GM23338 (cell line): ENCODE measurements around the gene NCDN. TPM values are rescaled to one million over a fixed set of nuclear protein-coding genes. Genes with fewer than 3 reads are reported as not detected.
A peak's percentile ranks its signal among the peaks of the same experiment; 100 is the strongest.

Source experiments
- ATAC-seq: fragments of 200-7000 bp; cut with Tn5 transposase; 3 replicates; pipeline ENCODE4 v1.9.1; 2020
- DNase-seq: peaks from one replicate; pipeline ENCODE4 v3.0.0-alpha.2; 2015; ENCODE audit warnings: low spot score
- H2AFZ ChIP-seq: fragments of 200-600 bp; sonication (generic); 2 replicates; pipeline ENCODE4 v1.8.0; 2016; ENCODE audit warnings: antibody characterized with exemption, mild to moderate bottlenecking, moderate library complexity
- H3F3A ChIP-seq: fragments of 200-600 bp; sonication (generic); replicated peaks from 2 replicates; pipeline ENCODE4 v1.8.0; 2017; ENCODE audit warnings: antibody characterized with exemption, mixed run types, low read depth
- H3K27ac ChIP-seq: fragments of 200-600 bp; sonication (generic); 2 replicates; pipeline ENCODE4 v1.6.1; 2016; ENCODE audit warnings: low read depth
- H3K27me3 ChIP-seq: fragments of 200-600 bp; sonication (generic); 2 replicates; pipeline ENCODE4 v1.8.0; 2016; ENCODE audit warnings: mild to moderate bottlenecking, mixed run types, moderate library complexity; ENCODE audit not compliant: insufficient read depth
- H3K36me3 ChIP-seq: fragments of 200-600 bp; sonication (generic); 2 replicates; pipeline ENCODE4 v1.8.0; 2016; ENCODE audit warnings: mild to moderate bottlenecking; ENCODE audit not compliant: insufficient read depth
- H3K4me1 ChIP-seq: fragments of 200-600 bp; sonication (generic); 2 replicates; pipeline ENCODE4 v1.8.0; 2016; ENCODE audit warnings: mild to moderate bottlenecking, moderate library complexity; ENCODE audit not compliant: insufficient read depth
- H3K4me2 ChIP-seq: fragments of 200-600 bp; sonication (generic); 2 replicates; pipeline ENCODE4 v1.7.1; 2017; ENCODE audit warnings: mixed run types
- H3K4me3 ChIP-seq: fragments of 200-600 bp; sonication (generic); 2 replicates; pipeline ENCODE4 v1.6.1; 2016; ENCODE audit warnings: mixed run types
- H3K79me2 ChIP-seq: fragments of 200-600 bp; sonication (generic); replicated peaks from 2 replicates; pipeline ENCODE4 v1.8.0; 2017; ENCODE audit warnings: mild to moderate bottlenecking; ENCODE audit not compliant: insufficient read depth
- H3K9me2 ChIP-seq: fragments of 200-600 bp; sonication (generic); 2 replicates; pipeline ENCODE4 v1.8.0; 2017; ENCODE audit not compliant: insufficient read depth
- H4K20me1 ChIP-seq: fragments of 200-600 bp; sonication (generic); replicated peaks from 2 replicates; pipeline ENCODE4 v1.8.0; 2017; ENCODE audit warnings: mild to moderate bottlenecking; ENCODE audit not compliant: insufficient read depth
- H3K27ac Mint-ChIP-seq: 2 replicates; pipeline ENCODE4 v1.8.0; 2020; ENCODE audit warnings: inconsistent platforms, mild to moderate bottlenecking, moderate library complexity, mixed read lengths
- H3K27me3 Mint-ChIP-seq: 3 replicates; pipeline ENCODE4 v1.8.0; 2022; ENCODE audit warnings: low read depth, mild to moderate bottlenecking, moderate library complexity, mixed read lengths, inconsistent platforms; ENCODE audit not compliant: insufficient read depth, poor library complexity
- H3K36me3 Mint-ChIP-seq: 3 replicates; pipeline ENCODE4 v1.8.0; 2021; ENCODE audit warnings: low read depth, mild to moderate bottlenecking, inconsistent platforms, moderate library complexity, mixed read lengths
- H3K4me1 Mint-ChIP-seq: 3 replicates; pipeline ENCODE4 v1.8.0; 2020; ENCODE audit warnings: mild to moderate bottlenecking, inconsistent platforms, mixed read lengths
- H3K4me3 Mint-ChIP-seq: 3 replicates; pipeline ENCODE4 v1.8.0; 2021; ENCODE audit warnings: moderate library complexity, mild to moderate bottlenecking, inconsistent platforms, mixed read lengths
- H3K9me3 Mint-ChIP-seq: 3 replicates; pipeline ENCODE4 v1.8.0; 2020; ENCODE audit warnings: moderate library complexity, mild to moderate bottlenecking, inconsistent platforms, mixed read lengths
- CREB1 ChIP-seq: fragments of 250-450 bp; sonication (Bioruptor Pico); IDR thresholded peaks from 2 replicates; pipeline ENCODE4 v1.5.0; 2020; ENCODE audit warnings: low read depth, mild to moderate bottlenecking, moderate library complexity
- EZH2 ChIP-seq: fragments of 200-600 bp; sonication (generic); IDR thresholded peaks from one replicate; pipeline ENCODE4 v1.8.0; 2017; ENCODE audit warnings: antibody characterized with exemption, mild to moderate bottlenecking, low read depth; ENCODE audit not compliant: unreplicated experiment
- EZH2phosphoT487 ChIP-seq: fragments of 200-600 bp; sonication (generic); IDR thresholded peaks from one replicate; pipeline ENCODE4 v1.8.1; 2018; ENCODE audit warnings: antibody characterized with exemption; ENCODE audit not compliant: unreplicated experiment
- JUNB ChIP-seq: IDR thresholded peaks from one replicate; pipeline ENCODE4 v1.6.1; 2016; ENCODE audit warnings: antibody characterized with exemption; ENCODE audit not compliant: unreplicated experiment
- NANOG ChIP-seq: IDR thresholded peaks from 2 replicates; pipeline ENCODE4 v1.6.1; 2016; ENCODE audit warnings: antibody characterized with exemption, borderline replicate concordance
- POLR2AphosphoS5 ChIP-seq: IDR thresholded peaks from 2 replicates; pipeline ENCODE4 v1.6.1; 2016; ENCODE audit warnings: antibody characterized with exemption, low read depth
- STAT1 ChIP-seq: IDR thresholded peaks from one replicate; pipeline ENCODE4 v1.6.1; 2016; ENCODE audit warnings: antibody characterized with exemption; ENCODE audit not compliant: unreplicated experiment
- ZNF114 ChIP-seq: fragments of 250-450 bp; sonication (Bioruptor Pico); IDR thresholded peaks from 2 replicates; pipeline ENCODE4 v1.5.0; 2020; ENCODE audit warnings: mild to moderate bottlenecking, moderate library complexity
- ZNF331 ChIP-seq: fragments of 250-450 bp; sonication (Bioruptor Pico); IDR thresholded peaks from 2 replicates; pipeline ENCODE4 v1.5.0; 2020; ENCODE audit warnings: low read depth, mild to moderate bottlenecking, moderate library complexity
- polyA plus RNA-seq: library from polyadenylated mRNA; unstranded; fragments of >200 nt; fragmentation: Nextera tagmentation; extraction: Ambion mirVana; gene quantifications from 2 replicates; pipeline ENCODE4 v1.2.1, GENCODE V29; 2016
- total RNA-seq: library from RNA; depleted of rRNA; stranded (reverse); fragments of >200 nt; shearing (Covaris generic); gene quantifications from 2 replicates; pipeline ENCODE4 v1.2.3, GENCODE V29; 2014
- TF ChIP-seq, protein P1 (sequence below): IDR thresholded peaks from 2 replicates; pipeline ENCODE4 v1.6.1; 2016; ENCODE audit warnings: antibody characterized with exemption
- TF ChIP-seq, protein P2 (sequence below): fragments of 250-450 bp; sonication (Bioruptor Pico); IDR thresholded peaks from 2 replicates; pipeline ENCODE4 v1.5.0; 2020; ENCODE audit warnings: mild to moderate bottlenecking, moderate library complexity
- TF ChIP-seq, protein P3 (sequence below): IDR thresholded peaks from one replicate; pipeline ENCODE4 v1.6.1; 2018; ENCODE audit warnings: antibody characterized with exemption; ENCODE audit not compliant: unreplicated experiment
- TF ChIP-seq, protein P4 (sequence below), 2 experiments: fragments of 200-600 bp in 1 of 2; sonication (generic) in 1 of 2; conservative IDR thresholded peaks; 2 replicates each; pipeline versions ENCODE4 v1.5.1 to v1.6.1; 2016 to 2017; ENCODE audit warnings: antibody characterized with exemption in 2 of 2, low read depth in 2 of 2, mild to moderate bottlenecking in 2 of 2, moderate library complexity in 1 of 2

NCDN gene
- total and polyA plus RNA-seq, 2 experiments from 2014 or later: 13.2 to 44.2 TPM

DNA sequence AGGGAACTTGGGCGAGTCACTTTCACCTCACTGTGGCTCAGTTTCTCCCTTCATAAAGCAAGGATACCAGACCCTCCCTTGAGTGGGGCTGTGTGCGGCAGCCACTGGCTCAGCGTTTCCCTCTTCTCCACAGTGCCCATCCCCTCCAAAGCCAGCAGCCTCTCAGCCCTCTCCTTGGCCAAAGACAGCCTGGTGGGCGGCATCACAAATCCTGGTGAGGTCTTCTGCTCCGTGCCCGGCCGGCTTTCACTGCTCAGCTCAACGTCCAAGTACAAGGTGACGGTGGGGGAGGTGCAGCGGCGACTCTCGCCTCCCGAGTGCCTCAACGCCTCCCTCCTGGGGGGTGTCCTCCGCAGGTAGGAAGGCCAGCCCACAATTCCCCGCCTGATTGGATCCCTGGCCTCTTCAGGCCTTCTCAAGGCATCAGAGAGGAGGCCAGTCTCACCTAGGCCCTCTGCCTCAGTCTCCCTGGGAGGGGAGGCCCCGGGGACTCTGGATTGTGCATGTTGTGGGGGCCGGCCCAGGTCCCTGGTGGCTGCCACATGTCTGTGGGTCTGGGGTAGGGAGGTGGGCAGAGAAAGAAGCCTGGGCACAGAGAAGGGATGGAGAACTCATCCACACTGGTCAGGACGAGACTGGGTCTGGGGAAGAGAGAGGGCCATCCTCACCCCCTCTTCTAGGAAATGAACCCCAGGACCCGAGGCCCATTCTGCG lies 30.8 kb downstream of the NCDN start:
- H3F3A ChIP-seq: no peaks in the 10 kb centered on the region
- H3K27ac Mint-ChIP-seq: no peak overlapping the region
- DNase-seq: no peak
- no peak for TF ChIP-seq EZH2phosphoT487
- TF ChIP-seq, protein P1, sequence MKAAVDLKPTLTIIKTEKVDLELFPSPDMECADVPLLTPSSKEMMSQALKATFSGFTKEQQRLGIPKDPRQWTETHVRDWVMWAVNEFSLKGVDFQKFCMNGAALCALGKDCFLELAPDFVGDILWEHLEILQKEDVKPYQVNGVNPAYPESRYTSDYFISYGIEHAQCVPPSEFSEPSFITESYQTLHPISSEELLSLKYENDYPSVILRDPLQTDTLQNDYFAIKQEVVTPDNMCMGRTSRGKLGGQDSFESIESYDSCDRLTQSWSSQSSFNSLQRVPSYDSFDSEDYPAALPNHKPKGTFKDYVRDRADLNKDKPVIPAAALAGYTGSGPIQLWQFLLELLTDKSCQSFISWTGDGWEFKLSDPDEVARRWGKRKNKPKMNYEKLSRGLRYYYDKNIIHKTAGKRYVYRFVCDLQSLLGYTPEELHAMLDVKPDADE: no peak
- TF ChIP-seq STAT1: no peak
- TF ChIP-seq ZNF331 (CRISPR knock-in tag): no peak
- TF ChIP-seq ZNF114 (CRISPR knock-in tag): no peak
- TF ChIP-seq, protein P2, sequence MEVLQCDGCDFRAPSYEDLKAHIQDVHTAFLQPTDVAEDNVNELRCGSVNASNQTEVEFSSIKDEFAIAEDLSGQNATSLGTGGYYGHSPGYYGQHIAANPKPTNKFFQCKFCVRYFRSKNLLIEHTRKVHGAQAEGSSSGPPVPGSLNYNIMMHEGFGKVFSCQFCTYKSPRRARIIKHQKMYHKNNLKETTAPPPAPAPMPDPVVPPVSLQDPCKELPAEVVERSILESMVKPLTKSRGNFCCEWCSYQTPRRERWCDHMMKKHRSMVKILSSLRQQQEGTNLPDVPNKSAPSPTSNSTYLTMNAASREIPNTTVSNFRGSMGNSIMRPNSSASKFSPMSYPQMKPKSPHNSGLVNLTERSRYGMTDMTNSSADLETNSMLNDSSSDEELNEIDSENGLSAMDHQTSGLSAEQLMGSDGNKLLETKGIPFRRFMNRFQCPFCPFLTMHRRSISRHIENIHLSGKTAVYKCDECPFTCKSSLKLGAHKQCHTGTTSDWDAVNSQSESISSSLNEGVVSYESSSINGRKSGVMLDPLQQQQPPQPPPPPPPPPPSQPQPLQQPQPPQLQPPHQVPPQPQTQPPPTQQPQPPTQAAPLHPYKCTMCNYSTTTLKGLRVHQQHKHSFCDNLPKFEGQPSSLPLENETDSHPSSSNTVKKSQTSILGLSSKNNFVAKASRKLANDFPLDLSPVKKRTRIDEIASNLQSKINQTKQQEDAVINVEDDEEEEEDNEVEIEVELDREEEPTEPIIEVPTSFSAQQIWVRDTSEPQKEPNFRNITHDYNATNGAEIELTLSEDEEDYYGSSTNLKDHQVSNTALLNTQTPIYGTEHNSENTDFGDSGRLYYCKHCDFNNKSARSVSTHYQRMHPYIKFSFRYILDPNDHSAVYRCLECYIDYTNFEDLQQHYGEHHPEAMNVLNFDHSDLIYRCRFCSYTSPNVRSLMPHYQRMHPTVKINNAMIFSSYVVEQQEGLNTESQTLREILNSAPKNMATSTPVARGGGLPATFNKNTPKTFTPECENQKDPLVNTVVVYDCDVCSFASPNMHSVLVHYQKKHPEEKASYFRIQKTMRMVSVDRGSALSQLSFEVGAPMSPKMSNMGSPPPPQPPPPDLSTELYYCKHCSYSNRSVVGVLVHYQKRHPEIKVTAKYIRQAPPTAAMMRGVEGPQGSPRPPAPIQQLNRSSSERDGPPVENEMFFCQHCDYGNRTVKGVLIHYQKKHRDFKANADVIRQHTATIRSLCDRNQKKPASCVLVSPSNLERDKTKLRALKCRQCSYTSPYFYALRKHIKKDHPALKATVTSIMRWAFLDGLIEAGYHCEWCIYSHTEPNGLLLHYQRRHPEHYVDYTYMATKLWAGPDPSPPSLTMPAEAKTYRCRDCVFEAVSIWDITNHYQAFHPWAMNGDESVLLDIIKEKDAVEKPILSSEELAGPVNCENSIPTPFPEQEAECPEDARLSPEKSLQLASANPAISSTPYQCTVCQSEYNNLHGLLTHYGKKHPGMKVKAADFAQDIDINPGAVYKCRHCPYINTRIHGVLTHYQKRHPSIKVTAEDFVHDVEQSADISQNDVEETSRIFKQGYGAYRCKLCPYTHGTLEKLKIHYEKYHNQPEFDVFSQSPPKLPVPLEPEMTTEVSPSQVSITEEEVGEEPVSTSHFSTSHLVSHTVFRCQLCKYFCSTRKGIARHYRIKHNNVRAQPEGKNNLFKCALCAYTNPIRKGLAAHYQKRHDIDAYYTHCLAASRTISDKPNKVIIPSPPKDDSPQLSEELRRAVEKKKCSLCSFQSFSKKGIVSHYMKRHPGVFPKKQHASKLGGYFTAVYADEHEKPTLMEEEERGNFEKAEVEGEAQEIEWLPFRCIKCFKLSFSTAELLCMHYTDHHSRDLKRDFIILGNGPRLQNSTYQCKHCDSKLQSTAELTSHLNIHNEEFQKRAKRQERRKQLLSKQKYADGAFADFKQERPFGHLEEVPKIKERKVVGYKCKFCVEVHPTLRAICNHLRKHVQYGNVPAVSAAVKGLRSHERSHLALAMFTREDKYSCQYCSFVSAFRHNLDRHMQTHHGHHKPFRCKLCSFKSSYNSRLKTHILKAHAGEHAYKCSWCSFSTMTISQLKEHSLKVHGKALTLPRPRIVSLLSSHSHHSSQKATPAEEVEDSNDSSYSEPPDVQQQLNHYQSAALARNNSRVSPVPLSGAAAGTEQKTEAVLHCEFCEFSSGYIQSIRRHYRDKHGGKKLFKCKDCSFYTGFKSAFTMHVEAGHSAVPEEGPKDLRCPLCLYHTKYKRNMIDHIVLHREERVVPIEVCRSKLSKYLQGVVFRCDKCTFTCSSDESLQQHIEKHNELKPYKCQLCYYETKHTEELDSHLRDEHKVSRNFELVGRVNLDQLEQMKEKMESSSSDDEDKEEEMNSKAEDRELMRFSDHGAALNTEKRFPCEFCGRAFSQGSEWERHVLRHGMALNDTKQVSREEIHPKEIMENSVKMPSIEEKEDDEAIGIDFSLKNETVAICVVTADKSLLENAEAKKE (CRISPR knock-in tag): no peak
- TF ChIP-seq, protein P3, sequence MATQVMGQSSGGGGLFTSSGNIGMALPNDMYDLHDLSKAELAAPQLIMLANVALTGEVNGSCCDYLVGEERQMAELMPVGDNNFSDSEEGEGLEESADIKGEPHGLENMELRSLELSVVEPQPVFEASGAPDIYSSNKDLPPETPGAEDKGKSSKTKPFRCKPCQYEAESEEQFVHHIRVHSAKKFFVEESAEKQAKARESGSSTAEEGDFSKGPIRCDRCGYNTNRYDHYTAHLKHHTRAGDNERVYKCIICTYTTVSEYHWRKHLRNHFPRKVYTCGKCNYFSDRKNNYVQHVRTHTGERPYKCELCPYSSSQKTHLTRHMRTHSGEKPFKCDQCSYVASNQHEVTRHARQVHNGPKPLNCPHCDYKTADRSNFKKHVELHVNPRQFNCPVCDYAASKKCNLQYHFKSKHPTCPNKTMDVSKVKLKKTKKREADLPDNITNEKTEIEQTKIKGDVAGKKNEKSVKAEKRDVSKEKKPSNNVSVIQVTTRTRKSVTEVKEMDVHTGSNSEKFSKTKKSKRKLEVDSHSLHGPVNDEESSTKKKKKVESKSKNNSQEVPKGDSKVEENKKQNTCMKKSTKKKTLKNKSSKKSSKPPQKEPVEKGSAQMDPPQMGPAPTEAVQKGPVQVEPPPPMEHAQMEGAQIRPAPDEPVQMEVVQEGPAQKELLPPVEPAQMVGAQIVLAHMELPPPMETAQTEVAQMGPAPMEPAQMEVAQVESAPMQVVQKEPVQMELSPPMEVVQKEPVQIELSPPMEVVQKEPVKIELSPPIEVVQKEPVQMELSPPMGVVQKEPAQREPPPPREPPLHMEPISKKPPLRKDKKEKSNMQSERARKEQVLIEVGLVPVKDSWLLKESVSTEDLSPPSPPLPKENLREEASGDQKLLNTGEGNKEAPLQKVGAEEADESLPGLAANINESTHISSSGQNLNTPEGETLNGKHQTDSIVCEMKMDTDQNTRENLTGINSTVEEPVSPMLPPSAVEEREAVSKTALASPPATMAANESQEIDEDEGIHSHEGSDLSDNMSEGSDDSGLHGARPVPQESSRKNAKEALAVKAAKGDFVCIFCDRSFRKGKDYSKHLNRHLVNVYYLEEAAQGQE: no peak
- TF ChIP-seq, protein P4, sequence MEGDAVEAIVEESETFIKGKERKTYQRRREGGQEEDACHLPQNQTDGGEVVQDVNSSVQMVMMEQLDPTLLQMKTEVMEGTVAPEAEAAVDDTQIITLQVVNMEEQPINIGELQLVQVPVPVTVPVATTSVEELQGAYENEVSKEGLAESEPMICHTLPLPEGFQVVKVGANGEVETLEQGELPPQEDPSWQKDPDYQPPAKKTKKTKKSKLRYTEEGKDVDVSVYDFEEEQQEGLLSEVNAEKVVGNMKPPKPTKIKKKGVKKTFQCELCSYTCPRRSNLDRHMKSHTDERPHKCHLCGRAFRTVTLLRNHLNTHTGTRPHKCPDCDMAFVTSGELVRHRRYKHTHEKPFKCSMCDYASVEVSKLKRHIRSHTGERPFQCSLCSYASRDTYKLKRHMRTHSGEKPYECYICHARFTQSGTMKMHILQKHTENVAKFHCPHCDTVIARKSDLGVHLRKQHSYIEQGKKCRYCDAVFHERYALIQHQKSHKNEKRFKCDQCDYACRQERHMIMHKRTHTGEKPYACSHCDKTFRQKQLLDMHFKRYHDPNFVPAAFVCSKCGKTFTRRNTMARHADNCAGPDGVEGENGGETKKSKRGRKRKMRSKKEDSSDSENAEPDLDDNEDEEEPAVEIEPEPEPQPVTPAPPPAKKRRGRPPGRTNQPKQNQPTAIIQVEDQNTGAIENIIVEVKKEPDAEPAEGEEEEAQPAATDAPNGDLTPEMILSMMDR (conservative IDR thresholded peaks at IDR 0.05; ENCODE audit: low read depth in 2 of 2): no peak
- TF ChIP-seq NANOG: no peak
- TF ChIP-seq JUNB: no peak
- no peak for TF ChIP-seq EZH2
- TF ChIP-seq CREB1 (CRISPR knock-in tag): no peak
- no peak for TF ChIP-seq POLR2AphosphoS5
- no peak overlapping the region for H2AFZ ChIP-seq
- H3K4me1 ChIP-seq: no peaks in the 10 kb centered on the region
- no peak overlapping the region for H3K27ac ChIP-seq
- ATAC-seq: peak; percentile 57
- peaks cover 7% of the 10 kb centered on the region; the same call in 2 of the 3 replicates for H3K4me1 Mint-ChIP-seq
- no peak overlapping the region for H3K4me2 ChIP-seq
- 0 out of 3 replicates have a peak, but pooled peaks cover 2% of the 10 kb centered on the region for H3K9me3 Mint-ChIP-seq
- H3K79me2 ChIP-seq: no peaks in the 10 kb centered on the region
- no peaks in the 10 kb centered on the region for H4K20me1 ChIP-seq
- no peaks in the 10 kb centered on the region for H3K9me2 ChIP-seq
- H3K27me3 ChIP-seq: no peaks in the 10 kb centered on the region
- no peak overlapping the region for H3K4me3 ChIP-seq
- no peak overlapping the region for H3K4me3 Mint-ChIP-seq
- H3K36me3 ChIP-seq: no peaks in the 10 kb centered on the region
- H3K27me3 Mint-ChIP-seq: peaks cover 8% of the 10 kb centered on the region
- no peaks in the 10 kb centered on the region for H3K36me3 Mint-ChIP-seq
